Heart right ventricle (tissue), 16 donors: ENCODE results near the gene NPHP4. TPM values are rescaled to one million over a fixed set of nuclear protein-coding genes. Genes with fewer than 3 reads are reported as not detected.
"Not testable (repeated sequence)": the region's sequence is repeated elsewhere in the genome, so short reads cannot be mapped to it uniquely, and the experiment has no call there.

Source experiments
- ATAC-seq, 8 donors: fragments of 200-7000 bp; cut with Tn5 transposase; one replicate each; pipeline ENCODE4 v1.9.1; 2020; ENCODE audit warnings: mild to moderate bottlenecking in 8 of 8, moderate library complexity in 8 of 8, moderate number of reproducible peaks in 1 of 8
- DNase-seq, 2 donors: peaks; one replicate each; pipeline ENCODE4 v3.0.0-alpha.2; 2020
- H3K27ac ChIP-seq, 10 donors: fragments of 200-600 bp; sonication (generic) in 2 of 10; one replicate each; pipeline versions ENCODE4 v1.5.0 to v1.8.0; 2020 to 2022; ENCODE audit warnings: mild to moderate bottlenecking in 3 of 10
- H3K27me3 ChIP-seq, 7 donors: fragments of 200-600 bp; one replicate each; pipeline ENCODE4 v1.8.0; 2021 to 2022; ENCODE audit warnings: mild to moderate bottlenecking in 2 of 7
- H3K36me3 ChIP-seq, 9 donors: fragments of 200-600 bp; sonication (generic) in 1 of 9; one replicate each; pipeline versions ENCODE4 v1.5.0 to v1.8.0; 2020 to 2022; ENCODE audit warnings: mild to moderate bottlenecking in 2 of 9
- H3K4me1 ChIP-seq, 9 donors: fragments of 200-600 bp; sonication (generic) in 1 of 9; one replicate each; pipeline versions ENCODE4 v1.5.0 to v1.8.0; 2020 to 2022; ENCODE audit warnings: mild to moderate bottlenecking in 4 of 9
- H3K4me3 ChIP-seq, 10 donors: fragments of 200-600 bp; sonication (generic) in 2 of 10; one replicate each; pipeline versions ENCODE4 v1.5.0 to v1.8.0; 2020 to 2022; ENCODE audit warnings: mild to moderate bottlenecking in 7 of 10, moderate library complexity in 2 of 10
- H3K9me3 ChIP-seq, 11 donors: fragments of 200-600 bp in 10 of 11; sonication (generic) in 2 of 11; one replicate each; pipeline versions ENCODE4 v1.5.0 to v1.8.0; 2013 to 2022; ENCODE audit warnings: mild to moderate bottlenecking in 2 of 11, control low read depth in 1 of 11, moderate library complexity in 1 of 11
- CTCF ChIP-seq, 9 donors: fragments of 200-600 bp; sonication (generic) in 2 of 9; IDR thresholded peaks; one replicate each; pipeline versions ENCODE4 v1.5.0 to v1.8.0; 2021 to 2022; ENCODE audit warnings: antibody characterized with exemption in 9 of 9, mild to moderate bottlenecking in 5 of 9, moderate library complexity in 1 of 9
- WGBS, 2 donors: extraction: QIAGEN DNeasy Blood & Tissue Kit; methylation state at CpG; one replicate each; pipeline ENCODE4 v1.1.7; 2013; ENCODE audit warnings: inconsistent platforms in 1 of 2; 5-methylcytosine and 5-hydroxymethylcytosine counted together
- intact Hi-C, 10 donors: fragments of 100-400 bp; cut with DNase I; formaldehyde crosslinking; loops; one replicate each; pipeline versions ENCODE4 v1.11.1 to v1.14.2; 2022
- polyA plus RNA-seq, 2 donors: library from polyadenylated mRNA; stranded (reverse); fragments of 200-250 nt; gene quantifications; one replicate each; pipeline ENCODE4 v1.2.3, GENCODE V29; 2013
- total RNA-seq, 10 donors: library from RNA; stranded (reverse); fragmentation: NEBNext Ultra II Directional in 3 of 10; extraction: Animal tissue kit (Norgen Biotek cat#: 25700) in 3 of 10; gene quantifications; one replicate each; pipeline versions ENCODE4 v1.2.1 to v1.2.4, GENCODE V29; 2021 to 2023
- donor health status: Arrhythmogenic right ventricular cardiomyopathy.
- donor health status: ischemic (EF 13 %, LVEDD 7.1; RV severe dilation, severe dysfunction).
- donor health status: healthy with polysubstance abuse.
- donor health status: DM: no; HTN: yes; CAD: no.
- donor health status: DM: no; HTN: no; CAD: no.
- donor health status: ischemic (EF 25% LVEDD 6.9; RV normal size, moderate dysfunction).
- donor health status: ischemic (EF 25% LVEDD 5.7; RV mildly dilated, moderate dysfunction).
- donor health status: healthy.
- donor health status: DM: yes; HTN: yes; CAD: no.
- donor health status: Ischemic cardiomyopathy.
- donor health status: ischemic (EF 35%, LVEDD 5.7; RV mildly dilated, moderate dysfunction).
- donor health status: nonischemic (EF 11% LVEDD 7.7; RV severe dilation, severe dysfunction).
- donor health status: DM: yes; HTN: yes; CAD: no.
- donor health status: PGD.
- donor health status: ischemic (EF 29% LVEDD 5.4; RV normal size, mild dysfunction).
- donor health status: nonischemic (EF 23%, LVEDD 6.1; RV moderate dilation, normal function).

NPHP4 gene
- total and polyA plus RNA-seq, 12 donors: 2.4 to 5.7 (median 3.3) TPM

GRCh38 chr1:5893699-5894278 lies 98.4 kb downstream of the NPHP4 start:
- not testable (repeated sequence) for DNase-seq

DNA sequence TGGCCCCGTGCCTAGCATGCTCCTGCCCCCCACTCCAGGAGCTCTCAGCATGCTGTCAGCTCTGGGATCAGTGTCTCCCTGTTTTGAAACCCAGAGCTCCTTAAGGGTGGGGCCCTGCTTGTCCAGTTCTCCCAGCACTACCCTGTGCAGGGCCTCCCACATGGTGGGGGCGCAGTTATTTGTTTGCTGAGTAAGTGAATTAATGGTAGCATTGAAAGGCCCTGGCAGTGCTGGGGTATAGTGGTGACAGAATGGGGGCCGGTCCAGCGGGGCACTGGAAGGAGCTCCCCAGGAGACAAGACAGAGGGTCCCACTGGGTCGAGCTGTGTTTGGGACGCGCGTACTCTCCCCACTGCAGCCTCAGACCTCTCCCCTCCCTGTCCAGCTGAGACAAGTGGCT lies 99.9 kb downstream of the NPHP4 start:
- H3K4me3 ChIP-seq: no peak overlapping the region
- DNase-seq (no peak), ATAC-seq (peak in 2 of 8 donors; percentile 8 to 18)
- no peak overlapping the region for H3K27ac ChIP-seq
- TF ChIP-seq CTCF (IDR thresholded peaks at IDR 0.05): no peak
- no peaks in the 10 kb centered on the region for H3K27me3 ChIP-seq
- H3K4me1 ChIP-seq: no peaks in the 10 kb centered on the region
- intact Hi-C loops: no loop called here
- H3K9me3 ChIP-seq: peaks cover 0 to 6% (median 0%) of the 10 kb centered on the region in 11 donors
- peaks cover 0 to 34% (median 4%) of the 10 kb centered on the region in 9 donors for H3K36me3 ChIP-seq
- WGBS, 2 donors: 82 to 98% methylated on average over 8 of the region's 8 CpGs

More at GRCh38 chr1:5893699-5894278, 98.4 kb downstream of the NPHP4 start:
- H3K9me3 ChIP-seq, H3K27ac ChIP-seq, intact Hi-C loops, H3K27me3 ChIP-seq, H3K4me1 ChIP-seq, H3K4me3 ChIP-seq, ATAC-seq: not testable (repeated sequence)
- 89 to 91% methylated on average over 12 of the region's 12 CpGs for WGBS, 2 donors
- peaks cover 0 to 43% (median 4%) of the 10 kb centered on the region in 9 donors for H3K36me3 ChIP-seq
- peak in 7 of 9 donors; percentile 17 to 36 (median 29) for TF ChIP-seq CTCF (IDR thresholded peaks at IDR 0.05)

DNA sequence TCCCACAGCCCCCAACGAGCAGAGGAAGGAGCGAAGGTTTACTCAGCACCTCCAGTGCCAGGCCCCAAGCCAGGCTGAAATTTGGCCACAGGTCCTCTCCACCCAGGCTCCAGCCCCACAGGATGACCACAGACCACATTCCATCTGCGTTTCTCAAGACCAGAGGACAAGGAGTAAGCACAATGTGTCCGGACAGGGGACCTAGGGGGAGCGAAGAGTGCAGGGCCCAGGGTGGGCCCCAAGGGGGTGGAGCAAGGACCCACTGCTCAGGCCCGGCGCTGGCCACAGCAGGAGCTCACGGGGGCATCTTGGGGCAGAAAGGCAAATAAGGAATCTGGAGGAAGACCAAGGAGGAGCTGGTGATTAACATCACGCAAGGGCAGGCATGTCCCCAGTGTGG lies 100.5 kb downstream of the NPHP4 start:
- 89 to 95% methylated on average over 9 of the region's 9 CpGs for WGBS, 2 donors
- Histone ChIP-seq H3K27me3 (no peaks in the 10 kb centered on the region), H3K36me3 (peaks cover 0 to 28% (median under 1%) of the 10 kb centered on the region in 9 donors), H3K27ac (no peak overlapping the region), H3K4me3 (no peak overlapping the region), H3K9me3 (peaks cover 0 to 6% (median 0%) of the 10 kb centered on the region in 11 donors), H3K4me1 (no peaks in the 10 kb centered on the region)
- intact Hi-C loops: no loop called here
- no peak for TF ChIP-seq CTCF (IDR thresholded peaks at IDR 0.05)
- ATAC-seq (peak in 1 of 8 donors; percentile 51), DNase-seq (no peak)

DNA sequence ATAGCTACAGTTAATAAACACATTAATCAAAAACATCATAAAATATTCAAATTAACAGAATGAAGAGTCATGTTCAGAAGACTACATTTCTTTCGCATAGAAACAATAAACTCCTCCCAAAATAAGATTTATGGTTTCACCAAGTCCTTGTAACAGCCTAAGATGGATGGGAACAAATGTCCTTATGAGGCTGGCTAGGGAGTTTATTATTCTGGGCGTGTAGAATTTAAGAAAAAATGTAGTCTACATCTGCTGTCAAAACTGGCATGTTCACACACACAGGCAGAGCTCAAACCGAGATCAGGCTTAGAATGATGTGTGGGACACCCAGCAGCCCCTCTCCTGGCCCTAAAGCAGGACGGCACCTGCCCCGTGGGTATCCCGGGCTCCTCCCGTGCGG lies 101.1 kb downstream of the NPHP4 start:
- ATAC-seq: no peak
- no peaks in the 10 kb centered on the region for H3K4me1 ChIP-seq
- no peak for TF ChIP-seq CTCF (IDR thresholded peaks at IDR 0.05)
- H3K27me3 ChIP-seq: no peaks in the 10 kb centered on the region
- H3K36me3 ChIP-seq: peaks cover 0 to 28% (median 0%) of the 10 kb centered on the region in 9 donors
- H3K27ac ChIP-seq: no peak overlapping the region
- 87 to 91% methylated on average over 8 of the region's 8 CpGs for WGBS, 2 donors
- no peak for DNase-seq
- intact Hi-C loops: no loop called here
- H3K9me3 ChIP-seq: peaks cover 0 to 6% (median 0%) of the 10 kb centered on the region in 11 donors
- H3K4me3 ChIP-seq: no peak overlapping the region
